ENCODE data around the gene PAGR1.
"Not testable (repeated sequence)": the region's sequence is repeated elsewhere in the genome, so short reads cannot be mapped to it uniquely, and the experiment has no call there.

PAGR1 gene

DNA sequence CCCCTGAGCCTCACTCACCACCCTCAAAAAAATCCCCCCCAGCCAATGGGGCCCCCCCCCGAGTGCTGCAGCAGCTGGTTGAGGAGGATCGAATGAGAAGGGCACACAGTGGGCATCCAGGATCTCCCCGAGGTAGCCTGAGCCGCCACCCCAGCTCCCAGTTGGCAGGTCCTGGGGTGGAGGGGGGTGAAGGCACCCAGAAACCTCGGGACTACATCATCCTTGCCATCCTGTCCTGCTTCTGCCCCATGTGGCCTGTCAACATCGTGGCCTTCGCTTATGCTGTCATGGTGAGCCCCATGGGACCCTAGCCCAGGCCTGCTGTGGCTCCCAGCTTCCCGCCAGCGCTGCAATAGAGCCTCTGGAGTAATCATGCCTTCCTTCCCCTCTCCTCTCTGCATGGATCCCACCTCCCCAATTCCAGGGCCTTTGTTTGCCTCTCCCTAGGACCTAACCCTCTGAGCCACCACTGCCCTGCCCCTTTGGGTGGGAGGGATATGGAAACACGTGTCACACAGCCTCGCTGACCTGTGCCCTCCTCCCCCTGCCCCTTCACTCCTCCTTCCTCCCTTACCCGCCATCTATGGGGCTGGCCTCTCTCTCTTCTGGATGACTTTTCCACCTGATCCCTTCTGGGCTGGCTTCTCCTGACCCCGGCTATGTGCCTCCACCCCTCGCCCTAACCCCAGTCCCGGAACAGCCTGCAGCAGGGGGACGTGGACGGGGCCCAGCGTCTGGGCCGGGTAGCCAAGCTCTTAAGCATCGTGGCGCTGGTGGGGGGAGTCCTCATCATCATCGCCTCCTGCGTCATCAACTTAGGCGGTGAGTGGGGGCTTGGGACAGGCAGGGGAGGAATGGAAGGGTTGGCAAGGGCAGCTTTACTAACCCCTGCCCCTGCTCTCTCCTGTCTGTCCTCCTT, 2.0 kb upstream of the PAGR1 start:
- DNase-seq, result no peak

DNA sequence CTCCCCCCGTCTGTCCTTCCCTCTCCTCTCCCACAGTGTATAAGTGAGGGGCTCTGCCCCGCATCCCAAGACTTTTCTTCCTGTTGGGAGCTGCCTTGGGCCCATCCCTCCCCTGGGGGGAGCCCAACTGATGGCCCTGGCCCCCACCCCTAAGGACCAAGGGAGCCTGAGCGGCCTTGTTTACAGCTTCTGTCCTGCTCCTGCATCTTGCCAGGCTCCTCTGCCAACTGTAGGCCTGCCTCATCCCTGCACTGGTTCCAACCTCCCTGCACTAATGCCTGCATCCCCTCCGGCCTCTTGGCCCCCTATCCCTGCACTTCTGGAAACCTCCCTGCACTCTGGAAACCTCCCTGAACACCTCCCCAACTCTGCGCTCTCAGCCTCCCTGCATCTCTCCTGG, 1.4 kb upstream of the PAGR1 start:
- no peak for DNase-seq

DNA sequence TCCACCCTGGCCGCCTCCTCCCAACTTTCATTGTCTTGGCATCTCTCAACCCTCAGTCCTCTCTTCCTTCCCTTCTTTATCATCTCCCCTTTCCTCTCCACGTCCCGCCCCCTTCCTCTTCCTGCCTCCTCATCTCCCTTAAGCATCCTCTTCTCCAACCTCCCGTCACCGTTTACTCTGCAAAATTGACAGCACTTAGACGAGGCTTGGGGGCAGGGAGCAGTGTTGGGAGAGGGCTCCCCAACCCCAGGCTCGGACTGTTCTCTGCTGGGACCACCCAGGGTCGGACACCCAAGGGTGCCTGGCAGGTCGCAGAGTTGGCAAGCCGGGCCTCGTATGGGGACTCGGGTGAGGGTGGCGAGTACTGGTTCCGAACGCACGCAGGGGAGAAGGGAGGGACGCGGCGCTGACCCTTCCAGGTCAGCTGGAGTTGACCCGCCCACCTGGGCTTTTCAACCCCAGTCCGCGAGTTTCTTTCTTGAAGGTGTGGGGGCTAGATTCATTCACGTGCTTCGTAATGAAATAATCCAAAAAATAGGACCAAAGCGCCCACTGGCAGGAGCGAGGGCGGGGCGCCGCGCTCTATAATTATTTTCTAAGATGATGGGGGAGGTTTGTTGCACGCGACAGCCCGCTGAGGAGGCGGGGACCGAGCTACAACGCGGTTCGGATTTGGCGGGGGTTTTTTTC, 775 bp upstream of the PAGR1 start:
- DNase-seq, result peak; percentile 21

DNA sequence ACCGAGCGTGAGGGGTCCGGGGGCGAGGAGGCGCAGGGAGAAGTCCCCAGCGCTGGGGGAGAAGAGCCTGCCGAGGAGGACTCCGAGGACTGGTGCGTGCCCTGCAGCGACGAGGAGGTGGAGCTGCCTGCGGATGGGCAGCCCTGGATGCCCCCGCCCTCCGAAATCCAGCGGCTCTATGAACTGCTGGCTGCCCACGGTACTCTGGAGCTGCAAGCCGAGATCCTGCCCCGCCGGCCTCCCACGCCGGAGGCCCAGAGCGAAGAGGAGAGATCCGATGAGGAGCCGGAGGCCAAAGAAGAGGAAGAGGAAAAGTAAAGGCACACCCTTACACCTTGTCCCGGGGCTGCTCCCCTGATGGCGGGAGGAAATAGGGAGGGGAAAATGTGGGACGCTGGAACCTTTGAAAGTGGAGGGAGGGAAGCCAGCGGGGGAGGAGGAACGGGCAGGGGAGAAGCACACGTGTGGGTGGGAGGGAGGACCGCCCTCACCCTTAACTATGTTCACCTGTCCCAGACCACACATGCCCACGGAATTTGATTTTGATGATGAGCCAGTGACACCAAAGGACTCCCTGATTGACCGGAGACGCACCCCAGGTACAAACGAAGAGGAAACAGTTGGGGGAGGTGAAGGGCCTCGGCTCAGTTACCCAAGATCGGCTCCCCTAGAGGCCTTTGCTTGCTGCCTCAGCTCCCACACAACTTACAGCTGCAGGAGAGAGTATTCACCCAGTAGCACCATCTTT, 916 bp downstream of the PAGR1 start:
- DNase-seq, result peak; percentile 80

DNA sequence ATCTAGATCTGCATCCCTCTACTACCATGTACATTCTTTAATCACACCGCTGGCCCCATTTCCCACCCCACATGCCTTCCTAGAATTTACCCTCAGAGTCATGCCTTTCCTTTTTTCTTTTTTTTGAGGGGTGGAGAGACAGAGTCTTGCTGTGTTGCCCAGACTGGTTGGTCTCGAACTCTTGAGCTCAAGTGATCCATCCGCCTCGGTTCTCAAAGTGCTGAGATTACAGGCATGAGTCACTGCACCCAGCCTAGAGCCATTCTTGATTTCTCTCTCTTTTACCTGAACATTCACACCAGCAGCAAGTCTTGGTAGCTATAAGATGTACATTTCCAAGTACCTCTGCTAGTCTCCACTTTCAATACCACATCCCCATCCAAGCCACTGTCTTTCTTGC, 2.1 kb downstream of the PAGR1 start:
- DNase-seq, result no peak

DNA sequence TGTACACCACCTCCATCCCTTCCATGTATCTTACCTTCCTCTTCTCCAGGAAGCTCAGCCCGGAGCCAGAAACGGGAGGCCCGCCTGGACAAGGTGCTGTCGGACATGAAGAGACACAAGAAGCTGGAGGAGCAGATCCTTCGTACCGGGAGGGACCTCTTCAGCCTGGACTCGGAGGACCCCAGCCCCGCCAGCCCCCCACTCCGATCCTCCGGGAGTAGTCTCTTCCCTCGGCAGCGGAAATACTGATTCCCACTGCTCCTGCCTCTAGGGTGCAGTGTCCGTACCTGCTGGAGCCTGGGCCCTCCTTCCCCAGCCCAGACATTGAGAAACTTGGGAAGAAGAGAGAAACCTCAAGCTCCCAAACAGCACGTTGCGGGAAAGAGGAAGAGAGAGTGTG, 3.6 kb downstream of the PAGR1 start:
- no peak for DNase-seq

DNA sequence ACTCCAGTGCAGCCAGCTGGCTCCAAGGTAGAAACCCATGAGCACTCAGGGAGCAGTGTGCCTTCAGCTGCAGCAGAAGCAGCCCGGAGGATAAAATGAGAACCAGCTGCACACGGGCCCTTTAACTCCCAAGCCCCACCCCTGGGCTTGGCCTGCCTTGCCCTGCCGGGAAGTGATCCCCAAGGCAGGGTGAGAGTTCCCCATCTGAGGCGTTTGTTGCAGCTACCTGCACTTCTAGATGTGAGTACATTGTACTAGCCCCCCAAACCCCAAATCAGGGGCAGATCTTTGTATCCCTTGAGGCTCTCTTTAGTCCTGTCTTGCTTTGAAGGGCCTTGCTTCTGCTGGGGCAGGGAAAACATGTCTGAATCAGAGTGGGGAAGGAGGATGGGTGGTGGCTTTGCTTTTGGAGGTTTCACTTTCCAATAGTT, 4.3 kb downstream of the PAGR1 start, which contains the start of gene MVP:
Gene MVP (plus strand): TSS at position 192 of the 431 bp plus-strand sequence. CDS start 10,088 bp downstream, outside the sequence.
- peak; percentile 73 for DNase-seq

DNA sequence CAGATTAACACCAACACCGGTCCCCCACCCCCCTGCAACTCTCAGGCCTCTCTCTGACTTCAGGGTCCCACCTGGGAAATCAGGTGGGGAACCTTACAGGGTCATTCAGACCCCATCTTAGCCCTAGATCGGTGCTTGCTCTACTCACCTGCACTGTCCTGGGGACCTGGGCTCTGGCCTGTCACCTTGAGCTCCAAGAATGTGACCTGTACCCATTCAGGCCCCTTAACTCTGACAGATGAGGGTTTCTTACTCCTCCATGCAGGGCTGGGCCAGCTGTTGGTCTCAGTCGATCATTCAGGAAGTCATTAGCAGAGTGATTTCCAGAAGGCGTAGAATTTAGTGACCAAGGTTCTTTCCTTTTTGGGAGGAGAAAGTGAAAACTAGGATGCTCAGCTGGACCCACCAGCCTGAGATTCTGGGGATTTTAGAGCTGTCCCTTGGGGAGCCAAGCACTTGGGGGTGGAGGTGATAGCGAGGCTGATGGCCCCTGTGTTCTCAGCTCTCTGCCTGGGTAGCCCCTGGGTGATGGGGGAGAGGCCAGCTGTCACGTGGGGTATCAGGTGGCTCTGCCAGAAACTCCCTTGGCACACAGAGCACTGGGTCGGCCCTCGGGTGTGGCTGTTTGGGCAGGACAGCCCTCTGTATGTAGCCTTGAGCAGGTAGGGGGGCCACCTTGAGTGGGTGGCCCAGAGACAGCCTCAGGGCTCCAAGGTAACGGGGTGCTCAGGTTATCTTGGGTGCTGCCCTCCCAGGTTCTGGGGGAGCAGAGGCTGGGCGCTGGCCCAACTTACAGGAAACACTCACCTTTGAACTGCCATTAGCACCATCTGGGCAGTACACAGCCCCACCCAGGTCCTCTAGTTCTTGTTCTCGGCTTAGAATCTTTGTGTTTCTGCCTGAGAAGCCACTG, 5.0 kb downstream of the PAGR1 start:
- DNase-seq, result peak; percentile 71

DNA sequence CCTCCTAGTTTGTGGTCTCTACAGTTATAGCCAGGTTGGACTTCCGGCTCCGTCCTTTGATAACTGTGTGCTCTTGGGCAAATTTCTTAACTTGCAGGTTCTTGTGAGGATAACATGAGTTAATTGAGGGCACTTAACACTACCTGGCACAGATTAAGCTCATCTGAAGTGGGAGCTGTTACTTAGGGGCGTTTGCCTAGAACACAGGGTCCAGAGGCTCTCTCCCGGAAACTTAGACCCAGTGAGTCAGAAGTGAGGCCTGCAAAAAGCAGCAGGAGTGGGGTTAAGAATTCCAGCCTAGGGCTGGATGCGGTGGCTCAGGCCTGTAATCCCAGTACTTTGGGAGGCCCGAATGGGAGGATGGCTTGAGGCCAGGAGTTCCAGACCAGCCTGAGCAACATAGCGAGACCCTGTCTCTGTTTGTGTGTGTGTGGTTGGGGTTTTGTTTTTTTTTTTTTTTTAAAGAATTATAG, 5.7 kb downstream of the PAGR1 start:
- DNase-seq, result no peak

DNA sequence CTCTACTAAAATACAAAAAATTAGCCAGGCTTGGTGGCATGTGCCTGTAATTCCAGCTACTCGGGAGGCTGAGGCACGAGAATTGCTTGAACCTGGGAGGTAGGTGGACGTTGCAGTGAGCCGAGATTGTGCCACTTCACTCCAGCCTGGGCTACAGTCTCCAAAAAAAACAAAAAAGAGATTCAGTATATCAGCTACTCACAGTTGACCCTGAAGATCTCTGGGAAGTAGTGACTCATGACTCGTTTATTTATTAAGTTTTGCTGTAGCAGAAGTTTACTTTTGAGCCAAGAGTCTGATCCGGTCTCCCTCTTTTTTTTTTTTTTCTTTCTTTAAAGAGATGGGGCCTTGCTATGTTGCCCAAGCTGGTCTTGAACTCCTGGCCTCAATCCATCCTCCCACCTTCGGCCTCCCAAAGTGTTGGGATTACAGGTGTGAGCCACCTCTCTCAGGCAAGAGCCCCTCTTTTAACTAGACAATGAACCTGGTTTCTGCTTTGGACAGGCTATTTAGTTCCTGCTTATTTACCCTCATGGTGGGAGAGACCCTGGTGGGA, 8.7 kb downstream of the PAGR1 start:
- peak; percentile 42 for DNase-seq

DNA sequence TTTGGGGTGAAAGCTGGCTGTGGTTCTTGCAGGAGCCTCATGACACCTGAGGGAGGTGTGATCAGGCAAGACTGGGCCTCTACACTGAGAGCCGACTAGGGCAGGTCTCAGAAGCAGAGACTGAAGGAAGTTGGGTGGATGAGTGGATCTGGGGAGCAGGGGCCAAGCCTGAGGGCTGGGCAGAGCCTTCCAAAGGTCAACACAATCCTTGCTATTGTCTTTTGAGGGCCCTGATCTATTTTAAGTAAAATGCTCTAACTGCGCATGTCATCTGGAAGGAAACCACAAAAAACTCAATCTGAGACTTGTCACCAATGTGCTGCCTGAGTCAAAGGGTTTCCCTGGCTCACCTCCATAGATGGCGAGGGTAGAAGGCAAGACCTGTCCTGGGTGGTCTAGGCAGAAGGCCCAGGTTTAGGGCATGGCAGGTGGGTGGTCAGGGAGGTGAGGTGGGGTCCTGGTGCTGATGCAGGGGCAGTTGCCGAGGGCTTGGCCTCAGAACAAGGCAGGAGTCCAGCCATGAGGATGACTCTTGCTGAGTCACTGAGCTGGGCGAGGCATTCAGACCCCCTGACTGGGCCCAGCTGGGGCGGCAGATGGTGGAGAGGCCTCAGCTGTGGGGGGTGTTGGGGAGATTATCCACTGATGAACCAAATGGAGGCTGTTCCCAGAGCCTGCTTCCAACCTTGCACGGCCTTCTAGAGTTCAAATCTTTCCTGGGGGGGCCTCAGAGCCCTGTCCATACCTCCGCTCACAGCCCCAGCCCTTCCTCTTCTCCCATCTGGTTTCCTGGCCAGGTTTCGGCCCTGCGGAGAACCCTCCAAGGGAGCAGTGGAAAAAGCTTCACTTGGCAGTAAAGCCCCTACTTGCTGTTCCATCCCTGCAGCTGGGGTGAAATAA, 9.4 kb downstream of the PAGR1 start:
- DNase-seq, result peak; percentile 89

DNA sequence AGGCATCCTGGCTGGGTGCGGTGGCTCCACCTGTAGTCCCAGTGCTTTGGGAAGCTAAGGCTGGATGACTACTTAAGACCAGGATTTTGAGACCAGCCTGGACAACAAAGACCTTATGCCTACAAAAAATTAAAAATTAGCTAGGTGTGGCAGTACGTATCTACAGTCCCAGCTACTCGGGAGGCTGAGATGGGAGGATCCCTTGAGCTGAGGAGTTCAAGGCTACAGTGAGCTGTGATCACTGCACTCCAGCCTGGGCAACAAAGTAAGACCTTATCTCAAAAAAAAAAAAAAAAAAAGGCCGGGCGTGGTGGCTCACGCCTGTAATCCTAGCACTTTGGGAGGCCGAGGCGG, 10.4 kb downstream of the PAGR1 start:
- DNase-seq, result no peak

DNA sequence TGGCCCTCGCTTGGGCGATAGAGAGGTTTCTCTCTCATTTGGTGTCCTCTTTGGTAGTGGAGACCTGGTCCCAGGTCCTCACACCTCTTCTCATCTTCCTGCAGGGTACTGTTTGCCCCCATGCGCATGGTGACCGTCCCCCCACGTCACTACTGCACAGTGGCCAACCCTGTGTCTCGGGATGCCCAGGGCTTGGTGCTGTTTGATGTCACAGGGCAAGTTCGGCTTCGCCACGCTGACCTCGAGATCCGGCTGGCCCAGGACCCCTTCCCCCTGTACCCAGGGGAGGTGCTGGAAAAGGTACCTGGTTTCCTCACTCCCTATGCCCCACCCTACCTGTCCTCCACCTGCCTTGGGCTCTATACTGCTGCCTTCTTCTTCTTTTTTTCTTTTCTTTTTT, 14.8 kb downstream of the PAGR1 start:
- no peak for DNase-seq

DNA sequence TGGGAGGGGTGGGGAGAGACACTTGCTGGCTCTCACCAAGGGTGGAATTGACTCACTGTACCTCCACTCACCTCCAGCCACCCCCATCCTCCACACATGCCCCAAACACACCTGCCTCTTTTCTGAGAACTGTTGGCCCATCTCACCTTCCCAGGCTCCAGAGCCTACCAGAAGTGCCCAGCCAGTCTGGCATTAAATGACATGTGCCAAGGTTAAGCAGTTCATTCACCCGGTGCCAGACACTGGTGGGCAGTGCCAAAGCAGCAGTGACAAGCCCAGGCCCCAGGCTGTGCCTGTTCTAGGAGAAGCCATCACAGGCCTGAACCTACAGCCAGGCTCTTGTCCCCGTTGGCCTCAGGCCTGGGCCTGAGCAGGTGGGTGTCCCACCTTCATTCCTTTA, 15.5 kb downstream of the PAGR1 start:
- DNase-seq, result no peak

DNA sequence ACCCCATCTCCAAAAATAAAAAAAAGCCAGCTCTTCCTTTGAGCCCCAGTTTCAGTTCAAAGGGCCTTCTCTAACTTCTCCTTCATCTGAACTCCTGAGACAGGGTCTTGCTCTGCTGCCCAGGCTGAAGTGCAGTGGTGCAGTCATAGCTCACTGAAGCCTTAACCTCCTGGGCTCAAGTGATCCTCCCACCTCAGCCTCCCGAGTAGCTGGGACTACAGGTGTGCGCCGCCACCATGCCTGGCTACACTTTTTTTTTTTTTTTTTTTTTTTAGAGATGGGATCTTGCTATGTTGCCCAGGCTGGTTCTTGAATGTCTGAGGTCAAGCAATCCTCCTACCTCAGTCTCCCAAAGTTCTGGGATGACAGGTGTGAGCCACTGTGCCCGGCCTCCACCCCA, 17.3 kb downstream of the PAGR1 start:
- not testable (repeated sequence) for DNase-seq

DNA sequence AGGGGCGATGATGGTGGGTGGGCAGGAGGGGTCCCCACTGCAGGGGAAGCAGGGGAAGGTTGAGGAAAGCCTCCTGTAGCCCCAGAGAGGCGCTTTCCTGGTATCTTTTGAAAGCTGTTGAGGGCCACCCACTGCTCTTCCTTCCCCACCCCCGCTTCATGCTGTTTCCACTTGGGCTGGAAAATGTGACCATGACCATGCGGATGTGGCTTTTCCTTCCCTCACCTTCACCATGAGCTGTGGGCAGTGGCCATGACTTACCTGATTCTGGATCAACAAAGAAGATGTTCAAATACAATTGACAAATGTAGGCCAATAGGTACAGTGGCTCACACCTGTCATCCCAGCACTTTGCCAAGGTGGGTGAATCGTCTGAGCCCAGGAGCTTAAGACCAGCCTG, 18.1 kb downstream of the PAGR1 start:
- no peak for DNase-seq

DNA sequence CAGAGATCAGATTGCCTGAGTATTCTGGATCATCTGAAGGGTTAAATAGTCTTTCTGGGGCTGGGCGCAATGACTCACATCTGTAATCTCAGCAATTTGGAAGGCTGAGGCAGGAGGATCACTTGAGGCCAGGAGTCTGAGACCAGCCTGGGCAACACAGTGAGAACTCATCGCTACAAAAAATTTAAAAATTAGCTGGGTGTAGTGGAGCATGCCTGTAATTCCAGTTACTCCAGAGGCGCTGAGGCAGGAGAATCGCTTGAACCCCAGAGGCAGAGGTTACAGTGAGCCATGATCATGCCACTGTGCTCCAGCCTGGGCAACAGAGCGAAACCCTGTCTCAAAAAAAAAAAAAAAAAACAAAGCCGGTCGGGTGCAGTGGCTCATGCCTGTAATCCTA, 20.0 kb downstream of the PAGR1 start:
- DNase-seq, result no peak

DNA sequence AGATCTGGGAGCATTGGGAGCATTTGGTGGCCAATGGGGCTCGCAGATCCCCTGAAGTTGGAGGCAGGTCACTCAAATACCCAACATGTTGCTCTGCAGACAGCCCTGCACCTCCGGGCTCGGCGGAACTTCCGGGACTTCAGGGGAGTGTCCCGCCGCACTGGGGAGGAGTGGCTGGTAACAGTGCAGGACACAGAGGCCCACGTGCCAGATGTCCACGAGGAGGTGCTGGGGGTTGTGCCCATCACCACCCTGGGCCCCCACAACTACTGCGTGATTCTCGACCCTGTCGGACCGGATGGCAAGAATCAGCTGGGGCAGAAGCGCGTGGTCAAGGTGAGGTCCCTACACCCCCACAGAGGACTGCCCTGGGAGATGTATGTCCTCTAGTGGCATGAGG, 20.7 kb downstream of the PAGR1 start:
- no peak for DNase-seq

DNA sequence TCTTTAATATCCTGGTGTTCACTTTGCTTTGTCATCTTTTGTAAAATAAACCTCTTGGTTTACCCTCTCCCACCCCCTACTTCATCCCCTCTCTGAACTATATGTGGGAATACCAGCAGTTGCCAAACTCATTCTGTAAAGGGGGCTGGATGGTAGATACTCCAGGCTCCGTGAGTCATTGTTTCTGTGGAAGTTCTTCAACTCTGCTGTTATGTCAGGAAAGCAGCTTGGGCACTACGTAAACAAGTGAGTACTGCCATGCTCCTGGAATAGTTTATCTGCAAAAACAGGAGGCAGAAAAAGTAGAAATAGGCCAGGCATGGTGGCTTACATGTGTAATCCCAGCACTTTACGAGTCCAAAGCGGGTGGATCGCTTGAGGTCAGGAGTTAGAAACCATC, 21.9 kb downstream of the PAGR1 start:
- DNase-seq, result no peak

DNA sequence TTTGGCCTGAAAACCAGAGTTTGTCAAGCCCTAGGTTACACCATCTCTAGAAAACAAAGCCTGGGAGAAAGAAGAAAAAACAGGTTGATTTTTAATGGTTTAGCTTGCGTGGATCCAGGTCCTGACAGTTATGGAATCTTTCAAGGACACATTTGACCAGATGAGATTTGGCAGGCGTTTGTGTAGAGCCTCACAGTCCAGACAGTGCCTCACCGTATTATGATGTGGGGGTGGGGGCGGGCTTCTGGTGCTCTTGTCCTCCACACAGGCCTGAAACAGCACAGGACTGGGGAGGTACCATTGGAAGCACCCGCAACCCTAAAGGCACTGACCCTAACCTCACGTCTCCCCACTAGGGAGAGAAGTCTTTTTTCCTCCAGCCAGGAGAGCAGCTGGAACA, 23.9 kb downstream of the PAGR1 start:
- DNase-seq, result no peak

DNA sequence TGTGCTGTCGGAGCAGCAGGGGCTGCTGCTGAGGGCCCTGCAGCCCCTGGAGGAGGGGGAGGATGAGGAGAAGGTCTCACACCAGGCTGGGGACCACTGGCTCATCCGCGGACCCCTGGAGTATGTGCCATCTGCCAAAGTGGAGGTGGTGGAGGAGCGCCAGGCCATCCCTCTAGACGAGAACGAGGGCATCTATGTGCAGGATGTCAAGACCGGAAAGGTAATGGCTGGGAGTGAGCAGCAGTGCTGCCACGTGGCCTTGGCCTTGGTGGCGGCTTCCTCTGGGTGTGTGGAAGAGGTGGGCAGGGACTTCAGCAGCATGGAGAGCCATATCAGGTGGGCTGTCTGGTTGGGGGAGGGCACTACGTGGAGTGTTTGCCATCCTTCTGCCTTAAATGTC, 24.3 kb downstream of the PAGR1 start:
- no peak for DNase-seq

All from activated CD4-positive, alpha-beta T cell treated with anti-CD3 and anti-CD28 coated beads, Interleukin-10, Interleukin-2, amounts not matched to agents 100 ng/mL and 50 ng/mL, durations not matched to agents 16 hours and 8 hours (primary cell).